ENCODE measurements around the gene HIBADH. TPM values are rescaled to one million over a fixed set of nuclear protein-coding genes. Genes with fewer than 3 reads are reported as not detected.

HIBADH gene
- polyA plus RNA-seq, 1 donor (not counting 4 experiments of a cell fraction or from before 2014, with no cell fraction given) = 42.6 TPM

DNA sequence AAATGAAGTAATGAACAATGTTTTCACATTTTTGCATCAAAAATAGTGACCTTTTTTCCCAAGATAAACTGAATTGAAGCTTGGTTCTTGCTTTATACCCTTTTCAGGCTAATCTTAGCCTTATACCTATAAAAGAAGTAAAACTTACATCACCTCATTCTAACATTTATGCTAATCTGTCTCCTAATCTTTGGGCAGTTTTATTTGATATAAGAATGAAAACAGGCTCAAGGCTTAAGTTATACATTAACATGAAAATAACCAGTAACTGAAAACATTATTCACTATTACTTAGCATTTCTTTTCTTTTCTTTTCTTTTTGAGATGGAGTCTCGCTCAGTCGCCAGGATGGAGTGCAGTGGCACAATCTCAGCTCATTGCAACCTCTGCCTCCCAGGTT, 113.1 kb downstream of the HIBADH start:
- Histone ChIP-seq H3K4me2 (ENCODE audit: control insufficient read depth, extremely low read depth, insufficient read depth, low read depth, low read length) (no peak overlapping the region), H3K79me2 (ENCODE audit: control insufficient read depth, insufficient read depth, low read length) (no peaks in the 10 kb centered on the region), H4K20me1 (ENCODE audit: control insufficient read depth, extremely low read depth, insufficient read depth, low read length) (no peaks in the 10 kb centered on the region), H3K9ac (ENCODE audit: control insufficient read depth, extremely low read depth, insufficient read depth, low read length) (no peak overlapping the region), H2AFZ (ENCODE audit: control insufficient read depth, low read length) (no peak overlapping the region), H3K27me3 (ENCODE audit: control insufficient read depth, extremely low read depth, insufficient read depth, low read length) (no peaks in the 10 kb centered on the region), H3K4me3 (ENCODE audit: control insufficient read depth in 2 of 3, extremely low read depth in 1 of 3, insufficient read depth in 2 of 3, low read depth in 1 of 3, low read length in 3 of 3) (no peak overlapping the region), H3K27ac (ENCODE audit: control insufficient read depth, insufficient read depth, low read length) (no peak overlapping the region), H3K9me3 (ENCODE audit: control insufficient read depth, low read depth, low read length) (no peaks in the 10 kb centered on the region), H3K4me1 (ENCODE audit: control insufficient read depth, extremely low read depth, insufficient read depth, low read length) (no peaks in the 10 kb centered on the region), H3K9me1 (ENCODE audit: control insufficient read depth, extremely low read depth, insufficient read depth, low read length) (no peaks in the 10 kb centered on the region), H3K36me3 (ENCODE audit: control insufficient read depth in 2 of 2, extremely low read depth in 1 of 2, insufficient read depth in 2 of 2, low read length in 2 of 2) (no peaks in the 10 kb centered on the region)
- FAIRE-seq = no peak
- no peak for TF ChIP-seq EZH2 (IDR thresholded peaks at IDR 0.05; ENCODE audit: low read length)
- TF ChIP-seq, protein P1, sequence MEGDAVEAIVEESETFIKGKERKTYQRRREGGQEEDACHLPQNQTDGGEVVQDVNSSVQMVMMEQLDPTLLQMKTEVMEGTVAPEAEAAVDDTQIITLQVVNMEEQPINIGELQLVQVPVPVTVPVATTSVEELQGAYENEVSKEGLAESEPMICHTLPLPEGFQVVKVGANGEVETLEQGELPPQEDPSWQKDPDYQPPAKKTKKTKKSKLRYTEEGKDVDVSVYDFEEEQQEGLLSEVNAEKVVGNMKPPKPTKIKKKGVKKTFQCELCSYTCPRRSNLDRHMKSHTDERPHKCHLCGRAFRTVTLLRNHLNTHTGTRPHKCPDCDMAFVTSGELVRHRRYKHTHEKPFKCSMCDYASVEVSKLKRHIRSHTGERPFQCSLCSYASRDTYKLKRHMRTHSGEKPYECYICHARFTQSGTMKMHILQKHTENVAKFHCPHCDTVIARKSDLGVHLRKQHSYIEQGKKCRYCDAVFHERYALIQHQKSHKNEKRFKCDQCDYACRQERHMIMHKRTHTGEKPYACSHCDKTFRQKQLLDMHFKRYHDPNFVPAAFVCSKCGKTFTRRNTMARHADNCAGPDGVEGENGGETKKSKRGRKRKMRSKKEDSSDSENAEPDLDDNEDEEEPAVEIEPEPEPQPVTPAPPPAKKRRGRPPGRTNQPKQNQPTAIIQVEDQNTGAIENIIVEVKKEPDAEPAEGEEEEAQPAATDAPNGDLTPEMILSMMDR (optimal IDR thresholded peaks at IDR 0.05 in 1 of 3, IDR thresholded peaks at IDR 0.05 in 1 of 3, conservative IDR thresholded peaks at IDR 0.05 in 1 of 3; ENCODE audit: extremely low read depth in 1 of 3, insufficient read depth in 2 of 3, low read length in 3 of 3) = no peak
- dilution Hi-C loops (cut with MboI; ENCODE audit: extremely low pct_ligation_motif_present, low sequenced_read_pairs) = no loop called here
- DNase-seq (ENCODE audit: low read depth, low spot score) = no peak

DNA sequence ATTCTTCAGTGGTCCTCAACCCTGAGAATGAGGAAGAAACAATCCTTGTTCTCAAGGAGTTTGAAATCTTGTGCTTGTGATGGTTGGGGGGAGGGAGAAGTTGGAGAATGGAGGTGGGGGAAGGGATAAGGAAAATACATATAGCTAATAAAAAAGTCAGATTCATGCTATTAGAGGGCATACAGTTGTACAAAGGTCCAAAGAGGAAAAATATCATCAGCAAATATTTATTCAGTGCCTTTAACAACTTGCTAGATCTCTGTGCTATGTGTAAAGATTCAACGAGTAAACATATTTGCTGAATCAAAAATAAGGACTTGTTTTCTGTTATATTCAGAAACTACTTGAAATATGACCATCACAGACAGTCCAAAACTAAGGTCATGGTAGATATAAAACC, 114.4 kb downstream of the HIBADH start:
- no peak overlapping the region for H3K4me2 ChIP-seq (ENCODE audit: control insufficient read depth, extremely low read depth, insufficient read depth, low read depth, low read length)

More for the DNA sequence above, 114.4 kb downstream of the HIBADH start:
- FAIRE-seq = no peak
- Histone ChIP-seq H3K4me3 (ENCODE audit: control insufficient read depth in 2 of 3, extremely low read depth in 1 of 3, insufficient read depth in 2 of 3, low read depth in 1 of 3, low read length in 3 of 3) (no peak overlapping the region), H3K9me3 (ENCODE audit: control insufficient read depth, low read depth, low read length) (no peaks in the 10 kb centered on the region), H2AFZ (ENCODE audit: control insufficient read depth, low read length) (no peak overlapping the region), H3K79me2 (ENCODE audit: control insufficient read depth, insufficient read depth, low read length) (no peaks in the 10 kb centered on the region), H3K36me3 (ENCODE audit: control insufficient read depth in 2 of 2, extremely low read depth in 1 of 2, insufficient read depth in 2 of 2, low read length in 2 of 2) (no peaks in the 10 kb centered on the region), H3K27ac (ENCODE audit: control insufficient read depth, insufficient read depth, low read length) (no peak overlapping the region), H3K4me1 (ENCODE audit: control insufficient read depth, extremely low read depth, insufficient read depth, low read length) (no peaks in the 10 kb centered on the region), H3K9ac (ENCODE audit: control insufficient read depth, extremely low read depth, insufficient read depth, low read length) (no peak overlapping the region), H3K9me1 (ENCODE audit: control insufficient read depth, extremely low read depth, insufficient read depth, low read length) (no peaks in the 10 kb centered on the region), H3K27me3 (ENCODE audit: control insufficient read depth, extremely low read depth, insufficient read depth, low read length) (no peaks in the 10 kb centered on the region), H4K20me1 (ENCODE audit: control insufficient read depth, extremely low read depth, insufficient read depth, low read length) (no peaks in the 10 kb centered on the region)
- dilution Hi-C loops (cut with MboI; ENCODE audit: extremely low pct_ligation_motif_present, low sequenced_read_pairs) = no loop called here
- TF ChIP-seq EZH2 (IDR thresholded peaks at IDR 0.05; ENCODE audit: low read length) = no peak
- TF ChIP-seq, protein P1 (optimal IDR thresholded peaks at IDR 0.05 in 1 of 3, IDR thresholded peaks at IDR 0.05 in 1 of 3, conservative IDR thresholded peaks at IDR 0.05 in 1 of 3; ENCODE audit: extremely low read depth in 1 of 3, insufficient read depth in 2 of 3, low read length in 3 of 3) = no peak
- no peak for DNase-seq (ENCODE audit: low read depth, low spot score)
